ENCODE results near the gene ADIPOR2. TPM values are rescaled to one million over a fixed set of nuclear protein-coding genes. Genes with fewer than 3 reads are reported as not detected.

Gene ADIPOR2
- total and polyA plus RNA-seq, 7 donors: 25.2 to 65.9 (median 29.6) TPM

DNA sequence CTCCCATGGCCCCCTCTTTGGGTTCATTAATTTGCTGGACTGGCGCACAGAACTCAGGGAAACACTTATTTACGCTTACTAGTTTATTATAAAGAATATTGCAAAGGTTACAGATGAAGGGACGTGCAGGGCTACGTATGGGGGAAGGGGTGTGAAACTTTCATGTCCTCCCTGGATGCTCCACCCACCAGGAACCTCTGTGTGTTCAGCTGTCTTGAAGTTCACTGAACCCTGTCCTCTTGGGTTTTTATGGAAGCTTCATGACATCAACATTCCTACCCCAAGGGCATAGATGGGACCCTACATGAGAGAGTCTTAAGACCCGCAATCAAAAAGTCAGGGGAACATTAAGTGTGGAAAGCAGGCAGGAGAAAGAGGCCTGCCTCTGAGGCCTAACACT is 58.1 kb downstream of the ADIPOR2 start:
- intact Hi-C loops (cut with DNase I): no loop called here
- TF ChIP-seq POLR2AphosphoS5 (IDR thresholded peaks at IDR 0.05): no peak
- TF ChIP-seq EP300 (IDR thresholded peaks at IDR 0.05): no peak
- TF ChIP-seq, protein P1, sequence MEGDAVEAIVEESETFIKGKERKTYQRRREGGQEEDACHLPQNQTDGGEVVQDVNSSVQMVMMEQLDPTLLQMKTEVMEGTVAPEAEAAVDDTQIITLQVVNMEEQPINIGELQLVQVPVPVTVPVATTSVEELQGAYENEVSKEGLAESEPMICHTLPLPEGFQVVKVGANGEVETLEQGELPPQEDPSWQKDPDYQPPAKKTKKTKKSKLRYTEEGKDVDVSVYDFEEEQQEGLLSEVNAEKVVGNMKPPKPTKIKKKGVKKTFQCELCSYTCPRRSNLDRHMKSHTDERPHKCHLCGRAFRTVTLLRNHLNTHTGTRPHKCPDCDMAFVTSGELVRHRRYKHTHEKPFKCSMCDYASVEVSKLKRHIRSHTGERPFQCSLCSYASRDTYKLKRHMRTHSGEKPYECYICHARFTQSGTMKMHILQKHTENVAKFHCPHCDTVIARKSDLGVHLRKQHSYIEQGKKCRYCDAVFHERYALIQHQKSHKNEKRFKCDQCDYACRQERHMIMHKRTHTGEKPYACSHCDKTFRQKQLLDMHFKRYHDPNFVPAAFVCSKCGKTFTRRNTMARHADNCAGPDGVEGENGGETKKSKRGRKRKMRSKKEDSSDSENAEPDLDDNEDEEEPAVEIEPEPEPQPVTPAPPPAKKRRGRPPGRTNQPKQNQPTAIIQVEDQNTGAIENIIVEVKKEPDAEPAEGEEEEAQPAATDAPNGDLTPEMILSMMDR (IDR thresholded peaks at IDR 0.05): no peak
- no peak for TF ChIP-seq POLR2A (IDR thresholded peaks at IDR 0.05)
- Histone ChIP-seq H3K27me3 (no peaks in the 10 kb centered on the region), H3K4me3 (no peak overlapping the region), H3K4me1 (no peaks in the 10 kb centered on the region), H3K9me3 (no peaks in the 10 kb centered on the region), H3K36me3 (peaks cover 0 to under 1% (median 0%) of the 10 kb centered on the region in 4 donors), H3K27ac (no peak overlapping the region)
- DNase-seq: no peak
- 97 to 98% methylated on average over 5 of the region's 5 CpGs for WGBS, 2 donors

DNA sequence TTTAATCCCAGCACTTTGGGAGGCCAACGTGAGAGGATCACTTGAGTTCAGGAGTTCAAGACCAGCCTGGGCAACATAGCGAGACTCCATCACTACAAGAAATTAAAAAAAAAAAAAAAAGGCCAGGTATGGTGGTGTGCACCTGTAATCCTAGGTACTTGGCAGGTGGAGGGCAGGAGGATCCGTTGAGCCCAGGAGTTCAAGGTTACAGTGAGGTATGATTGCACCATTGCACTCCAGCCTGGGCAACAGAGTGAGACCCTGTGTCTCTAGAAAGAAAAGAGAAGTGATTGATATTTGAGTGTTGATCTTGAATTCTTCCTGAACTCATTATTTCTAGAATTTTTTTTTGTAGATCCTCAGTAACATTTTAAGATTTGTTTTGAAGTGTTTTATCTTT is 59.4 kb downstream of the ADIPOR2 start:
- H3K4me1 ChIP-seq: no peaks in the 10 kb centered on the region
- no peaks in the 10 kb centered on the region for H3K9me3 ChIP-seq
- no peak overlapping the region for H3K4me3 ChIP-seq
- no peak overlapping the region for H3K27ac ChIP-seq
- intact Hi-C loops (cut with DNase I): no loop called here
- no peak for TF ChIP-seq POLR2AphosphoS5 (IDR thresholded peaks at IDR 0.05)
- TF ChIP-seq, protein P1 (IDR thresholded peaks at IDR 0.05): no peak
- TF ChIP-seq POLR2A (IDR thresholded peaks at IDR 0.05): no peak
- TF ChIP-seq EP300 (IDR thresholded peaks at IDR 0.05): no peak
- peaks cover 0 to 11% (median 8%) of the 10 kb centered on the region in 4 donors for H3K36me3 ChIP-seq
- WGBS, 2 donors: 94 to 97% methylated on average over 3 of the region's 3 CpGs
- no peaks in the 10 kb centered on the region for H3K27me3 ChIP-seq
- no peak for DNase-seq

DNA sequence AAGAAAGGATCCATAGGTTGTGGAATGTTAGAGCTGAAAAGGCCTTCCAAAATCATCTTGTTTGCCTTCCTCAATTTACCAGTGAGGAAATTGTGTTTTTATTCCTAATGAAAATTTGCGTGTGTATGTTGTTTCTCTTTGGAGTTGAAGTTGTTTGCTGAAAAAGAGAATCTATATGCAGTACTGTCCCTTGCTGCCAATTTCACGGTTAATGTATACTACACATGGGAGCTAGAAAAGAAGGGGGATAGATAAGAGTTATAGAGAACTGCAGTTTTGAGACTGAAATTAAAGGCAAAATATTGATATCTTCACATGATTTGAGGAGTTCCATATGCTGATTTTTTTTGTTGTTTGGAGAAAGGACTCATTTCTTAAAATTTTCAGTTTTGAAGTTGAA is 67.5 kb downstream of the ADIPOR2 start:
- DNase-seq: no peak
- 94 to 96% methylated on average over 2 of the region's 2 CpGs for whole genome bisulfite sequencing, 2 donors
- H3K36me3 ChIP-seq: peaks cover 0 to 27% (median 9%) of the 10 kb centered on the region in 4 donors
- no peak for TF ChIP-seq EP300 (IDR thresholded peaks at IDR 0.05)
- H3K27me3 ChIP-seq: no peaks in the 10 kb centered on the region
- no peak overlapping the region for H3K4me3 ChIP-seq
- peaks cover 0 to 28% (median 16%) of the 10 kb centered on the region in 4 donors for H3K4me1 ChIP-seq
- intact Hi-C loops (cut with DNase I): no loop called here
- no peak overlapping the region for H3K27ac ChIP-seq
- no peaks in the 10 kb centered on the region for H3K9me3 ChIP-seq

DNA sequence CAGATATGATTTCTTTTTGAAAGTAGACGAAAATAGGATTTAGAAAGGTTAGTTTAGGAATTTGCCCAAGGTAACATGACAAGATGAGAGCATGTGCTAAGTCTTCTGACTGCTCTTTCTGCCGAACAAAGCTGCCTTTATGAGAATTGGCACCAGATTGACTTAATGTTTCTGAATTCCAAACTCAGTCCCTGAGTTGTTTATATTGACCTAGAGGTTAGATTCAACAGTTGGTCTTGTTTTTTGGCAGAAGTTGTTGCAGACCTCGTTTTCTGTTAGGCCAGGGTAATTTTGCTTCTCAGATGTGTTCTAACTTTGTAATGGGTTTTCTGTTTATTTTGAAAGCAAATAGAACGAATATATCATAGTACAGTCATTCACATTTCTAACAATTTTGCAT is 68.0 kb downstream of the ADIPOR2 start:
- peaks cover 0 to 32% (median 21%) of the 10 kb centered on the region in 4 donors for H3K4me1 ChIP-seq
- WGBS, 2 donors: 52 to 78% methylated on average over 4 of the region's 4 CpGs
- intact Hi-C loops (cut with DNase I): no loop called here
- H3K9me3 ChIP-seq: no peaks in the 10 kb centered on the region
- no peak for TF ChIP-seq POLR2A (IDR thresholded peaks at IDR 0.05)
- no peak for TF ChIP-seq POLR2AphosphoS5 (IDR thresholded peaks at IDR 0.05)
- no peak for TF ChIP-seq EP300 (IDR thresholded peaks at IDR 0.05)
- TF ChIP-seq, protein P1 (IDR thresholded peaks at IDR 0.05): no peak
- peaks cover 0 to 27% (median 9%) of the 10 kb centered on the region in 4 donors for H3K36me3 ChIP-seq
- no peak overlapping the region for H3K27ac ChIP-seq
- H3K27me3 ChIP-seq: no peaks in the 10 kb centered on the region
- no peak for DNase-seq
- no peak overlapping the region for H3K4me3 ChIP-seq

DNA sequence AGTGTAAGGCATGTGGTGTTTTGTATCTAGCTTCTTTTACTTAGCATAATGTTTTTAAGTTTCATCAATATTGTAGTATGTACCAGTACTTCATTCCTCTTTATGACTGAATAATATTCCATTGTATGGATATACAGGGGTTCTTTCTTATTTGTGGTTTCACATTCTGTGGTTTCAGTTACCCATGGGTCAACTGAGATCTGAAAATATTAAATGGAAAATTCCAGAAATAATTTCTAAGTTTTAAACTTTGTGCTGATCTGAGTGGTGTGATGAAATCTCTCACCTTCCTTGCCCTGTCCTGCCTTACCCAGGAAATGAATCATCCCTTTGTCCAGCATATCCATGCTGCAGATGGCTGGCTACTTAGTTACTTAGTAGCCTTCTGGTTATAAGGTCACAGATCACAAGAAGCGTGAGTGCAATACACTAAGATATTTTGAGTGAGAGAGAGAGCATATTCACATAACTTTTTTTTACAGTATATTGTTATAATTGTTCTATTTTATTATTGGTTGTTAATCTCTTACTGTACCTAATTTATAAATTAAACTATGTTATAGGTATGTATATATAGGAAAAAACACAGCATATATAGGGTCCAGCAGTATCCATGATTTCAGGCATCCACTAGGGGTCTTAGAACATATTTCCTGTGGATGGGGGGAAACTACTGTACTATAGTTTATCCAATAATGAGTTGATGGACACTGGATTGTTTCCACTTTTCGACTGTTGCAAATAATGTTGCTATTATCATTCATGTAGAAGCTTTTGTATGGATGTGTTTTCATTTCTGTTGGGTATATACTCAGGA is 69.9 kb downstream of the ADIPOR2 start:
- Histone ChIP-seq H3K9me3 (no peaks in the 10 kb centered on the region), H3K36me3 (peaks cover 0 to 12% (median 0%) of the 10 kb centered on the region in 4 donors), H3K4me3 (no peak overlapping the region), H3K27ac (no peak overlapping the region), H3K4me1 (peaks cover 0 to 50% (median 36%) of the 10 kb centered on the region in 4 donors), H3K27me3 (no peaks in the 10 kb centered on the region)
- intact Hi-C loops (cut with DNase I): no loop called here
- WGBS, 2 donors: 88 to 94% methylated on average over 2 of the region's 2 CpGs
- no peak for TF ChIP-seq POLR2A (IDR thresholded peaks at IDR 0.05)
- no peak for TF ChIP-seq POLR2AphosphoS5 (IDR thresholded peaks at IDR 0.05)
- DNase-seq: no peak

All from sigmoid colon (tissue), 7 donors.